Urothelium cell line (cell line): ENCODE measurements around the gene ARHGEF28.

Experiments used
- DNase-seq: peaks from one replicate; pipeline ENCODE4 v3.0.0; 2011; ENCODE audit warnings: low spot score, mixed read lengths
- FAIRE-seq: peaks from 2 replicates; lab custom pipeline; 2011; peaks lifted over from hg19 to GRCh38; lab: Jason Lieb, UNC

ARHGEF28 gene

DNA sequence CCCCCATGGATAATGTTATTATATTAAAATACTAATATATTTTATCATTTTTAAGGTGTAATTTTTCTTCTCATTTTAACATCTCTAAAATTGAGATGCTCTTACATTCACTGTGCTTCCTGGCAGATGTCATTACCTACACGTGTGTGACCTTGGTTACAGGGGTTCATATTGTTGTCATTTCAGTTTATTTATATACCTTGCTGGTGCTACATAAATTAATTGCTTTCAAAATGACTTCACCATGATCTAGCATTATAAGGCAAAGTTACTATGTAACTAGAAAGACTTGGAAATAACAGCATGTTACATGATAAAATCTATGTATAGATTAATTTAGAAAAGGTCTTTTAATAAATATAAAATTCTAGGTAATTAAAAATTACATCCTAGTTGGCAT is 60.9 kb downstream of the ARHGEF28 start:
- DNase-seq (no peak), FAIRE-seq (no peak)

- FAIRE-seq, result no peak
- no peak for DNase-seq
These were observed 61.4 kb downstream of the ARHGEF28 start for GRCh38 chr5:73687357-73687756.

GRCh38 chr5:73690015-73690414 is 64.0 kb downstream of the ARHGEF28 start:
- DNase-seq, result no peak
- no peak for FAIRE-seq

DNA sequence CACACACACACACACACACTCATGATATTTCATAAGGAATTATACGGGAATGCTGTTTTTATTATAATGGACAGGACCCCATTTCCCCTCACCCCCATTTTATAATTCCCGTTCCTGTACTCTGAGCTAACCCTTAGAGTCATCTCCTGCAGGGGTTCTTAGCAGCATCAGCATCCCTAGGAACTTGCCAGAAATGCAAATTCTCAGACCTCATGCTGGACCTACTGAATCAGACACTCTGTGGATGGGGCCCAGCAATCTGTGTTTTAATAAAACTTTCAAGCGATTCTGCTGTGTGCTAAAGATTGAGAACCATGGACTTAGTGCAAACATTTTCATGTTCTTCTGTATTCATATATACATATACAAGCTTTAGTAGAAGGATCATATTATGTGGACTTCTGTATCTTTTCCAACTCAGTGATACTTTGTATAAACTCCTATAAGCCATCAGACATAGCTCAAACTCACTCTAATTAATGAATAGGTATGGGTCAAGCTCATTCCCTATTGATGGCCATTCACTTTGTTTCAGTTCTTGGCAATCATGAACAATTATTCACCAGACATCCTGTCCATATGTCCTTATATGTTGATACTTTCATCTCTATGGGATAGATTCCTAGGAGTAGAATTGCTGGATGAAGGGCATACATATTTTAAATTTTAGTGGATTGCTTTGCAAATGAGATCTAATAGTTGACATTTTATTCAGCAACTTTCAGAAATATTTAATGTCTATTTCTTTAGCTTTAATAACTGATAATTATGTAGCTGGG is 65.5 kb downstream of the ARHGEF28 start:
- FAIRE-seq (no peak), DNase-seq (no peak)

- DNase-seq (no peak), FAIRE-seq (no peak)
These were observed 66.2 kb downstream of the ARHGEF28 start for GRCh38 chr5:73692166-73692640.

DNA sequence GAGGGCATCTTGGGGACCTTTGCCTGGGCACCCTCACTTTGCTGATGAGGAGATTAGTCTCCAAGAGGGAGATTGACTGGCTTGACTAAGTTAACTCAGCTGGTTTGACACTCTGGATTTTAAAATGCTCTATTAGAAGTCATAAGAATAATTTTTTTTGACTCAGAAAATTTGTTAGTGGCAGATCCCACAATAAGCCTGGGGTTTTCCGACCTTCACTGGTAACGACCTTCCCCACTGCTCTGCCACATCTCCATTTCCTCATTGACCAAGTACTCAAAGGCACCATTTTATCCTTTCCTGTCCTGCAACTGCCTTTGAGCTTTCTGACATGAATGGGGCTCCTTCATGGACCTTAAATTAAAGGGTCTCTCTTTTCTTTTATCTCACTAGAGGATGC is 67.0 kb downstream of the ARHGEF28 start:
- DNase-seq (no peak), FAIRE-seq (no peak)

DNA sequence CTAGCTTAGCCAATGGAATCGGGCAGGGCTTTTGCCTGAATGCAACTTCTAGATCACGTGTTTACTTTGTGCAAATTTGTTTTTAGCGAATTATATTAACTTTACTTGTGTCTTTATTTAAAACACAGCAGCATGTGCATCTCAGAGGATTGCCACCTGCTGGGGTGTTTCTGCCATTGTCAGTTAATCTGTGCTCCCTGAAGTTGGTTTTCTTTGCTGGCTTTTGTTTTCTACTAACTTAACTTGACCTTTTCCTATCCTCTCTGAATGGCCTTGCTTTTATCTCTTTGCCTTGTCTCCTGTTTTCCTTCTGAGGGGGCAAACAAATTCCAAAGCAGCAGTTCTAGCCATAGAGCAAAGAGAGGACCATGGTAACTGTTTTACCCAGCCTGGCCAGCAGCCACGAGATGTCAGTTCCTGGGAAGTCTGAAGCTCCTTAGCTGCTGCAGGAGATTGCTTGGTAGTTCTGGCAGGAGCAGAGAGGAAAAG is 67.6 kb downstream of the ARHGEF28 start:
- DNase-seq (no peak), FAIRE-seq (no peak)

- no peak for FAIRE-seq
- no peak for DNase-seq
These were observed 68.1 kb downstream of the ARHGEF28 start for GRCh38 chr5:73694089-73694488.

GRCh38 chr5:73698011-73698410 is 72.0 kb downstream of the ARHGEF28 start:
- DNase-seq, result no peak
- FAIRE-seq, result no peak

GRCh38 chr5:73701566-73701965 is 75.6 kb downstream of the ARHGEF28 start:
- no peak for FAIRE-seq
- no peak for DNase-seq

GRCh38 chr5:73702534-73702933 is 76.5 kb downstream of the ARHGEF28 start:
- FAIRE-seq, result no peak
- DNase-seq, result no peak

DNA sequence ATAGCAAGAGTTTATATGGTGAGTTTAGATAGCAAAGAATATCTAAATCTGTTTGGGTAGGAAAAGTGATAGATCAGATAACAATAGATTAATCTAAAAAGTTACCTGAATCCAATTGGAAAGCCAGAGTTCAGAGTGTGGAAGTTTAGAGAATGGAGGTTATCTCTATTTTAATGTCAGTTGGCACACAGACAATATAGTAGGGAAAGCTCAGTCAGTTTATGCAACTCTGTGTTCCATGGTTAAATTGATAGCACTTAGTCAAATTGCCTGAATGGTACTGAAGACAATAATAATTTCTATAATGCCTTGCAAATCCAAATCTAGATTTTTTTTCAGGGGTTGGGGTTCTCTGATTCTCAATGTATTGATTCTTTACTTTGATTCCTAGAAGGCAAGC is 77.0 kb downstream of the ARHGEF28 start:
- DNase-seq (no peak), FAIRE-seq (no peak)

DNA sequence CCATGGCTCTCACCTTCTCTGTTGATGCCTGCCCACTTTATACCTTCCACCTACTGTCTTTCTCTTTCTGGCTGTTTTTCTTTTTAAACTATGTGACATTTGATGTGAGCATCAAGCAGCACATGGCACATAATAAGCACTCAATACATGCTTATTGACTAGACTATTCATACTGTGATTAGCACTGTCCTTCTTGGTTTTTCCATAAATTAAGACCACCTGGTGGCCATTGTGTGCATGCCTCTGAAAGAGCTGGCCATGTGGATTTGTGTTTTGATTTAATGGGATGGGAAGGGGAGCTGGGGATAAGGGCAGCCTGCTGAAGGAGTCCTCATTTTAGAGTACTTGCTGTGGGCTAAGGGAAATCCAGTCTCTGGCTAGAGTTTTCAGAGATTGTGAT is 79.4 kb downstream of the ARHGEF28 start:
- DNase-seq (no peak), FAIRE-seq (no peak)

- DNase-seq (no peak), FAIRE-seq (no peak)
These were observed 81.0 kb downstream of the ARHGEF28 start for GRCh38 chr5:73706963-73707362.

DNA sequence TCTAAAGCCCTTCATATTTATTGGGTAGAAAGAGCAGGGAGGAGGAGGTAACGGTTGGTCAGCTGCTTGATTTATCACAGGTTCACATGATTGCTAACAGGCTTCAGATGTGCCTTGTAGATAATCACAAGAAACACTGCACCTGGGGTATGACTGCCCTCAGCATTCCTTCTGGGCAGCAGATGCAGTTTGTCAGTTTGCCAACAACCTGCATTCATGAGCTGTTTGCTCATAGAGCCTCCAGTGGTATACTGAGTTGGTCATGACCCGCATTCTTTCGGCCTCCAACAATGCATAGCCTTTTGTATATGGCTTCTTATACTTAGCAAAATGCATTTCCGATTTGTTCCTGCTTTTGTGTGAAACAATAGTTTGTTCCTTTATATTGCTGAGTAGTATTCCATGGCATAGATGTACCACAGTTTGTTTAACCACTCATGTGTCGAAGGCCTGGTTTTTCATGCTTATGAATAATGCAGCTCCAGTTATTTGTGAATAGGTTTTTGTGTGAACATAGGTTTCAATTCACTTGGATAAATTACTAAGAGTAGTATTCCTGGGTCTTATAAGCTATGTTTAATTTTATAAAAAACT is 83.6 kb downstream of the ARHGEF28 start:
- FAIRE-seq, result peak; percentile 42
- peak; percentile 39 for DNase-seq

DNA sequence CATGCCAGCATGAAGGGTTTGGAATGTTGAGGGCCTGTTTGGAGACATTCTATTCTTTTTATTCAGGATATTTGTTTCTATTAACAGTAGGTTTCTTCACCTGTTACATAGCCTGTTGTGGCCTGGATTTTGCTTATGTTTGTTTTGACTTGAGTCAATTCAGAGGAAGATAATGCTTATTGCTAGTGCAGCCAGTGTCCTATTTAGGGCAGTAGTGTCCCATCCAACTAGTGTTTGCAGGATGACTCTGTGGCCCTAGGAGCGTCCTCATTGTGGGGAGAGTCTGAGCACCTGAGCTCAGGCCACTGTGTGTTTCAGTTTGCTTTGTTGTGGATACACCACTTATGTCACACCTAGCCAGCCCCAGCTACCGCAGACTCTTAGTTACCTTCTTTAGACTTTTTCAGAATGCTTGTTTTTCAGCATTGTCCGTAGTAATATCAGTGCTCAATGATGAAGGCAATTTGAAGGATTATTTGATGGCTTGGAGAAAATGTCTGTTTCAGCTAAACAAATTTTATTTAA is 90.3 kb downstream of the ARHGEF28 start:
- FAIRE-seq (no peak), DNase-seq (no peak)

GRCh38 chr5:73718762-73719161 is 92.8 kb downstream of the ARHGEF28 start:
- FAIRE-seq (no peak), DNase-seq (no peak)

DNA sequence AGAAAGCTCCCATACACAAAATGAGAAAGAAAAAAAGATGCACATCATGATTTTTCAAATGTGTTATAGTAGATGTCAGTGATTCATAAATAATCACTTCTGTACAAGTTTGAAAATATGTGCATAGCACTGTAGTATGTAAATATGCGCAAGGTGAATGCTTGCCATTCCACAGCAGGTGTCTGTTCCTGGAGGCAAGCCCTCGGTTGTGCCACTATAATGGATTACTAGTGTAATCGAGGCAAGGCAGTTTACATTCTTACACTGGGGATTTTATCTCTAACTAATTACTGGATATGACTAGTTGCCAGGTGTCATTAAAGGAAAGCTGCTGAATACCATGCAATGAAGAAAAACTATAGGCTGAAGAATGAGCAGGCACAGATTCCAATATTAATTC is 93.6 kb downstream of the ARHGEF28 start:
- no peak for FAIRE-seq
- DNase-seq, result no peak

- no peak for DNase-seq
- no peak for FAIRE-seq
These were observed 96.2 kb downstream of the ARHGEF28 start for GRCh38 chr5:73722231-73722630.

DNA sequence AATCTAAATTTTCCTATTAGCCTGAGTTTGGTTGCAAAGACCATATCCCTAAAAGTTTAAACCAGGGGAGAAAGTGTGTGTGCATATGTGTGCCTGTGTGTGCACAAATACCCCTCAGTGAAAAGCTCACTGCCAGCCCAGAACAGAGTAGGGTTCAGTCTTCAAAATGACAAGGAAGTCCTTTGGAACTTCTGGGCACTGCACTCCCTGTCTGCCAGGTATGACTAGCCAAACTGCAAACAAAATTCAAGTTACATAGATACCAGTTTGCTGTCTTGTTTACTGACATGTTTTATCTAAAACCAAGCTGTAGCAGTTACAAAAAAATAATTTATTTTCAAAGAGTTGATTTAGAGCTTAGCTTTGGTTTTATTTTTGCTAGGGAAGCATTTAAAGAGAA is 100.1 kb downstream of the ARHGEF28 start:
- FAIRE-seq, result no peak
- DNase-seq, result no peak

GRCh38 chr5:73726606-73727231 is 100.7 kb downstream of the ARHGEF28 start:
- no peak for DNase-seq
- no peak for FAIRE-seq

GRCh38 chr5:73727470-73727869 is 101.5 kb downstream of the ARHGEF28 start:
- DNase-seq, result no peak
- FAIRE-seq, result no peak
